K562 (cell line): Measurements from ENCODE around the gene NDUFV2. TPM values are rescaled to one million over a fixed set of nuclear protein-coding genes. Genes with fewer than 3 reads are reported as not detected.

Source experiments
- NONO ChIP-seq, 2 experiments: fragments of 200-400 bp in 1 of 2; fragments of 450-650 bp in 1 of 2; formaldehyde crosslinking in 1 of 2; IDR thresholded peaks; 2 replicates each; pipeline ENCODE4 v1.6.1; 2017; ENCODE audit warnings: low read depth in 2 of 2, mild to moderate bottlenecking in 2 of 2, moderate library complexity in 2 of 2, low read length in 1 of 2
- NR2C2 ChIP-seq, 2 experiments: fragments of 200-800 bp in 1 of 2; sonication (Bioruptor generic) in 1 of 2; sonication (generic) in 1 of 2; formaldehyde crosslinking in 1 of 2; IDR thresholded peaks; 2 replicates each; pipeline versions ENCODE4 v1.6.1 to v1.8.0; 2016 to 2022; ENCODE audit warnings: mild to moderate bottlenecking in 1 of 2, missing compliant biosample characterization in 1 of 2, missing genetic modification characterization in 1 of 2, missing genetic modification reagents in 1 of 2
- PHB2 ChIP-seq: fragments of 450-650 bp; IDR thresholded peaks from 2 replicates; pipeline ENCODE4 v1.6.1; 2017; ENCODE audit warnings: low read depth
- PRMT5 ChIP-seq: sonication (generic); formaldehyde crosslinking; IDR thresholded peaks from 2 replicates; pipeline ENCODE4 v1.5.0; 2020; ENCODE audit warnings: missing genetic modification reagents
- RFX5 ChIP-seq: IDR thresholded peaks from 2 replicates; pipeline ENCODE4 v1.6.1; 2011; ENCODE audit warnings: low read depth, mild to moderate bottlenecking, improper control_type of control experiment, low read length
- ZFX ChIP-seq: sonication (generic); formaldehyde crosslinking; IDR thresholded peaks from 2 replicates; pipeline ENCODE4 v1.8.0; 2022; ENCODE audit warnings: mild to moderate bottlenecking, missing genetic modification reagents, moderate library complexity
- ZNF316 ChIP-seq: fragments of 450-650 bp; IDR thresholded peaks from 2 replicates; pipeline ENCODE4 v1.6.1; 2016
- polyA plus RNA-seq, 8 experiments: library from polyadenylated mRNA; depleted of rRNA in 4 of 8; stranded (reverse) in 5 of 8; unstranded in 3 of 8; fragments of >200 nt; fragmentation: Nextera tagmentation in 2 of 8; fragmentation: Illumina TruSeq in 1 of 8; extraction: Ambion mirVana in 2 of 8; extraction: Trizol in 1 of 8; gene quantifications; 2 replicates each; pipeline versions ENCODE4 v1.2.1 to v1.2.3, GENCODE V29; 2011 to 2014; ENCODE audit warnings: inconsistent platforms in 1 of 8, missing spikeins in 1 of 8
- total RNA-seq, 7 experiments: library from RNA; depleted of rRNA in 6 of 7; stranded (reverse); fragments of >200 nt in 6 of 7; fragmentation: Illumina TruSeq in 2 of 7; extraction: Trizol in 2 of 7; gene quantifications; 2 replicates each; pipeline versions ENCODE4 v1.2.1 to v1.2.3, GENCODE V29; 2011 to 2021; ENCODE audit warnings: low replicate concordance in 1 of 7
- TF ChIP-seq, protein P1 (sequence below): fragments of 200-800 bp; sonication (Bioruptor generic); IDR thresholded peaks from 2 replicates; pipeline ENCODE4 v1.6.1; 2017; ENCODE audit warnings: missing genetic modification characterization, missing compliant biosample characterization
- TF ChIP-seq, protein P2 (sequence below): sonication (generic); formaldehyde crosslinking; IDR thresholded peaks from 2 replicates; pipeline ENCODE4 v1.8.0; 2023; ENCODE audit warnings: missing genetic modification reagents, mild to moderate bottlenecking, borderline replicate concordance
- TF ChIP-seq, protein P3 (sequence below): fragments of 250-450 bp; sonication (Bioruptor Pico); IDR thresholded peaks from 2 replicates; pipeline ENCODE4 v1.4.0; 2020
- TF ChIP-seq, protein P4 (sequence below), 2 experiments: fragments of 450-650 bp; conservative IDR thresholded peaks; 2 replicates each; pipeline ENCODE4 v1.6.1; 2017; ENCODE audit warnings: mild to moderate bottlenecking in 2 of 2, moderate library complexity in 2 of 2

The NDUFV2 gene
- total and polyA plus RNA-seq, 9 of the 15 experiments (the other 6 are each of a cell fraction or from before 2014, with no cell fraction given) = 213 to 550 (median 384) TPM

DNA sequence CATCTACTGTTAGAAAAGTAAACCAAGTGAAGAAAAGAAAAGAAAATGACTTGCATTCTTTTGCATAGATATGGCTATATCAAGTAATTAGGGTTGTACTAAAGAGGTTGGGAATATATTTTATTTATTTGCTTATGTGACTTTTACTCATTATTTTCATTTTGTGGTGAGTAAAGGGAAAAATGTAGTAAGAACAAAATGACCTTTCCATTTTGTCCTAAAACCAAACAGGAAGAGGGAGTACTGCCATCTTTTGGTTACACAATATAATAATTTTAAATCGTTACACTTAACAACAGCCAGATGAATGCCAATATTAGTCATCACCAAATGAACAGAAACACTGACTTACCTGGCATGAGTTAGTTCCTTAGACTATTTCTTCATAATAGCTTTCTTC lies 47.3 kb upstream of the NDUFV2 start (continued):
- TF ChIP-seq NONO (IDR thresholded peaks at IDR 0.05; ENCODE audit: low read depth in 2 of 2, low read length in 1 of 2) (no peak), NR2C2 (CRISPR knock-in tag; IDR thresholded peaks at IDR 0.05) (no peak), NR2C2 (tag; IDR thresholded peaks at IDR 0.05) (no peak), RFX5 (no peak), ZNF316 (peak; percentile 68; the same call in 1 of the 2 replicates), ZFX (CRISPR knock-in tag) (no peak), PHB2 (no peak), PRMT5 (CRISPR knock-in tag) (no peak)
- TF ChIP-seq, protein P1, sequence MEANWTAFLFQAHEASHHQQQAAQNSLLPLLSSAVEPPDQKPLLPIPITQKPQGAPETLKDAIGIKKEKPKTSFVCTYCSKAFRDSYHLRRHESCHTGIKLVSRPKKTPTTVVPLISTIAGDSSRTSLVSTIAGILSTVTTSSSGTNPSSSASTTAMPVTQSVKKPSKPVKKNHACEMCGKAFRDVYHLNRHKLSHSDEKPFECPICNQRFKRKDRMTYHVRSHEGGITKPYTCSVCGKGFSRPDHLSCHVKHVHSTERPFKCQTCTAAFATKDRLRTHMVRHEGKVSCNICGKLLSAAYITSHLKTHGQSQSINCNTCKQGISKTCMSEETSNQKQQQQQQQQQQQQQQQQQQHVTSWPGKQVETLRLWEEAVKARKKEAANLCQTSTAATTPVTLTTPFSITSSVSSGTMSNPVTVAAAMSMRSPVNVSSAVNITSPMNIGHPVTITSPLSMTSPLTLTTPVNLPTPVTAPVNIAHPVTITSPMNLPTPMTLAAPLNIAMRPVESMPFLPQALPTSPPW (CRISPR knock-in tag) = no peak
- TF ChIP-seq, protein P2, sequence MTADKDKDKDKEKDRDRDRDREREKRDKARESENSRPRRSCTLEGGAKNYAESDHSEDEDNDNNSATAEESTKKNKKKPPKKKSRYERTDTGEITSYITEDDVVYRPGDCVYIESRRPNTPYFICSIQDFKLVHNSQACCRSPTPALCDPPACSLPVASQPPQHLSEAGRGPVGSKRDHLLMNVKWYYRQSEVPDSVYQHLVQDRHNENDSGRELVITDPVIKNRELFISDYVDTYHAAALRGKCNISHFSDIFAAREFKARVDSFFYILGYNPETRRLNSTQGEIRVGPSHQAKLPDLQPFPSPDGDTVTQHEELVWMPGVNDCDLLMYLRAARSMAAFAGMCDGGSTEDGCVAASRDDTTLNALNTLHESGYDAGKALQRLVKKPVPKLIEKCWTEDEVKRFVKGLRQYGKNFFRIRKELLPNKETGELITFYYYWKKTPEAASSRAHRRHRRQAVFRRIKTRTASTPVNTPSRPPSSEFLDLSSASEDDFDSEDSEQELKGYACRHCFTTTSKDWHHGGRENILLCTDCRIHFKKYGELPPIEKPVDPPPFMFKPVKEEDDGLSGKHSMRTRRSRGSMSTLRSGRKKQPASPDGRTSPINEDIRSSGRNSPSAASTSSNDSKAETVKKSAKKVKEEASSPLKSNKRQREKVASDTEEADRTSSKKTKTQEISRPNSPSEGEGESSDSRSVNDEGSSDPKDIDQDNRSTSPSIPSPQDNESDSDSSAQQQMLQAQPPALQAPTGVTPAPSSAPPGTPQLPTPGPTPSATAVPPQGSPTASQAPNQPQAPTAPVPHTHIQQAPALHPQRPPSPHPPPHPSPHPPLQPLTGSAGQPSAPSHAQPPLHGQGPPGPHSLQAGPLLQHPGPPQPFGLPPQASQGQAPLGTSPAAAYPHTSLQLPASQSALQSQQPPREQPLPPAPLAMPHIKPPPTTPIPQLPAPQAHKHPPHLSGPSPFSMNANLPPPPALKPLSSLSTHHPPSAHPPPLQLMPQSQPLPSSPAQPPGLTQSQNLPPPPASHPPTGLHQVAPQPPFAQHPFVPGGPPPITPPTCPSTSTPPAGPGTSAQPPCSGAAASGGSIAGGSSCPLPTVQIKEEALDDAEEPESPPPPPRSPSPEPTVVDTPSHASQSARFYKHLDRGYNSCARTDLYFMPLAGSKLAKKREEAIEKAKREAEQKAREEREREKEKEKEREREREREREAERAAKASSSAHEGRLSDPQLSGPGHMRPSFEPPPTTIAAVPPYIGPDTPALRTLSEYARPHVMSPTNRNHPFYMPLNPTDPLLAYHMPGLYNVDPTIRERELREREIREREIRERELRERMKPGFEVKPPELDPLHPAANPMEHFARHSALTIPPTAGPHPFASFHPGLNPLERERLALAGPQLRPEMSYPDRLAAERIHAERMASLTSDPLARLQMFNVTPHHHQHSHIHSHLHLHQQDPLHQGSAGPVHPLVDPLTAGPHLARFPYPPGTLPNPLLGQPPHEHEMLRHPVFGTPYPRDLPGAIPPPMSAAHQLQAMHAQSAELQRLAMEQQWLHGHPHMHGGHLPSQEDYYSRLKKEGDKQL (CRISPR knock-in tag) = no peak
- TF ChIP-seq, protein P3, sequence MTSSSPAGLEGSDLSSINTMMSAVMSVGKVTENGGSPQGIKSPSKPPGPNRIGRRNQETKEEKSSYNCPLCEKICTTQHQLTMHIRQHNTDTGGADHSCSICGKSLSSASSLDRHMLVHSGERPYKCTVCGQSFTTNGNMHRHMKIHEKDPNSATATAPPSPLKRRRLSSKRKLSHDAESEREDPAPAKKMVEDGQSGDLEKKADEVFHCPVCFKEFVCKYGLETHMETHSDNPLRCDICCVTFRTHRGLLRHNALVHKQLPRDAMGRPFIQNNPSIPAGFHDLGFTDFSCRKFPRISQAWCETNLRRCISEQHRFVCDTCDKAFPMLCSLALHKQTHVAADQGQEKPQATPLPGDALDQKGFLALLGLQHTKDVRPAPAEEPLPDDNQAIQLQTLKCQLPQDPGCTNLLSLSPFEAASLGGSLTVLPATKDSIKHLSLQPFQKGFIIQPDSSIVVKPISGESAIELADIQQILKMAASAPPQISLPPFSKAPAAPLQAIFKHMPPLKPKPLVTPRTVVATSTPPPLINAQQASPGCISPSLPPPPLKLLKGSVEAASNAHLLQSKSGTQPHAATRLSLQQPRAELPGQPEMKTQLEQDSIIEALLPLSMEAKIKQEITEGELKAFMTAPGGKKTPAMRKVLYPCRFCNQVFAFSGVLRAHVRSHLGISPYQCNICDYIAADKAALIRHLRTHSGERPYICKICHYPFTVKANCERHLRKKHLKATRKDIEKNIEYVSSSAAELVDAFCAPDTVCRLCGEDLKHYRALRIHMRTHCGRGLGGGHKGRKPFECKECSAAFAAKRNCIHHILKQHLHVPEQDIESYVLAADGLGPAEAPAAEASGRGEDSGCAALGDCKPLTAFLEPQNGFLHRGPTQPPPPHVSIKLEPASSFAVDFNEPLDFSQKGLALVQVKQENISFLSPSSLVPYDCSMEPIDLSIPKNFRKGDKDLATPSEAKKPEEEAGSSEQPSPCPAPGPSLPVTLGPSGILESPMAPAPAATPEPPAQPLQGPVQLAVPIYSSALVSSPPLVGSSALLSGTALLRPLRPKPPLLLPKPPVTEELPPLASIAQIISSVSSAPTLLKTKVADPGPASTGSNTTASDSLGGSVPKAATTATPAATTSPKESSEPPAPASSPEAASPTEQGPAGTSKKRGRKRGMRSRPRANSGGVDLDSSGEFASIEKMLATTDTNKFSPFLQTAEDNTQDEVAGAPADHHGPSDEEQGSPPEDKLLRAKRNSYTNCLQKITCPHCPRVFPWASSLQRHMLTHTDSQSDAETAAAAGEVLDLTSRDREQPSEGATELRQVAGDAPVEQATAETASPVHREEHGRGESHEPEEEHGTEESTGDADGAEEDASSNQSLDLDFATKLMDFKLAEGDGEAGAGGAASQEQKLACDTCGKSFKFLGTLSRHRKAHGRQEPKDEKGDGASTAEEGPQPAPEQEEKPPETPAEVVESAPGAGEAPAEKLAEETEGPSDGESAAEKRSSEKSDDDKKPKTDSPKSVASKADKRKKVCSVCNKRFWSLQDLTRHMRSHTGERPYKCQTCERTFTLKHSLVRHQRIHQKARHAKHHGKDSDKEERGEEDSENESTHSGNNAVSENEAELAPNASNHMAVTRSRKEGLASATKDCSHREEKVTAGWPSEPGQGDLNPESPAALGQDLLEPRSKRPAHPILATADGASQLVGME (CRISPR knock-in tag) = no peak
- TF ChIP-seq, protein P4, sequence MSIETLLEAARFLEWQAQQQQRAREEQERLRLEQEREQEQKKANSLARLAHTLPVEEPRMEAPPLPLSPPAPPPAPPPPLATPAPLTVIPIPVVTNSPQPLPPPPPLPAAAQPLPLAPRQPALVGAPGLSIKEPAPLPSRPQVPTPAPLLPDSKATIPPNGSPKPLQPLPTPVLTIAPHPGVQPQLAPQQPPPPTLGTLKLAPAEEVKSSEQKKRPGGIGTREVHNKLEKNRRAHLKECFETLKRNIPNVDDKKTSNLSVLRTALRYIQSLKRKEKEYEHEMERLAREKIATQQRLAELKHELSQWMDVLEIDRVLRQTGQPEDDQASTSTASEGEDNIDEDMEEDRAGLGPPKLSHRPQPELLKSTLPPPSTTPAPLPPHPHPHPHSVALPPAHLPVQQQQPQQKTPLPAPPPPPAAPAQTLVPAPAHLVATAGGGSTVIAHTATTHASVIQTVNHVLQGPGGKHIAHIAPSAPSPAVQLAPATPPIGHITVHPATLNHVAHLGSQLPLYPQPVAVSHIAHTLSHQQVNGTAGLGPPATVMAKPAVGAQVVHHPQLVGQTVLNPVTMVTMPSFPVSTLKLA (conservative IDR thresholded peaks at IDR 0.05) = no peak
